GM18909 (cell line): ENCODE measurements around the gene PRXL2B.

ENCODE experiments used
- ATAC-seq: cut with Tn5 transposase; IDR thresholded peaks from one replicate; pipeline ENCODE4 v1.9.1; 2021; ENCODE audit warnings: mild to moderate bottlenecking; ENCODE audit not compliant: unreplicated experiment, poor library complexity

Gene PRXL2B, protein sequence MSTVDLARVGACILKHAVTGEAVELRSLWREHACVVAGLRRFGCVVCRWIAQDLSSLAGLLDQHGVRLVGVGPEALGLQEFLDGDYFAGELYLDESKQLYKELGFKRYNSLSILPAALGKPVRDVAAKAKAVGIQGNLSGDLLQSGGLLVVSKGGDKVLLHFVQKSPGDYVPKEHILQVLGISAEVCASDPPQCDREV

DNA sequence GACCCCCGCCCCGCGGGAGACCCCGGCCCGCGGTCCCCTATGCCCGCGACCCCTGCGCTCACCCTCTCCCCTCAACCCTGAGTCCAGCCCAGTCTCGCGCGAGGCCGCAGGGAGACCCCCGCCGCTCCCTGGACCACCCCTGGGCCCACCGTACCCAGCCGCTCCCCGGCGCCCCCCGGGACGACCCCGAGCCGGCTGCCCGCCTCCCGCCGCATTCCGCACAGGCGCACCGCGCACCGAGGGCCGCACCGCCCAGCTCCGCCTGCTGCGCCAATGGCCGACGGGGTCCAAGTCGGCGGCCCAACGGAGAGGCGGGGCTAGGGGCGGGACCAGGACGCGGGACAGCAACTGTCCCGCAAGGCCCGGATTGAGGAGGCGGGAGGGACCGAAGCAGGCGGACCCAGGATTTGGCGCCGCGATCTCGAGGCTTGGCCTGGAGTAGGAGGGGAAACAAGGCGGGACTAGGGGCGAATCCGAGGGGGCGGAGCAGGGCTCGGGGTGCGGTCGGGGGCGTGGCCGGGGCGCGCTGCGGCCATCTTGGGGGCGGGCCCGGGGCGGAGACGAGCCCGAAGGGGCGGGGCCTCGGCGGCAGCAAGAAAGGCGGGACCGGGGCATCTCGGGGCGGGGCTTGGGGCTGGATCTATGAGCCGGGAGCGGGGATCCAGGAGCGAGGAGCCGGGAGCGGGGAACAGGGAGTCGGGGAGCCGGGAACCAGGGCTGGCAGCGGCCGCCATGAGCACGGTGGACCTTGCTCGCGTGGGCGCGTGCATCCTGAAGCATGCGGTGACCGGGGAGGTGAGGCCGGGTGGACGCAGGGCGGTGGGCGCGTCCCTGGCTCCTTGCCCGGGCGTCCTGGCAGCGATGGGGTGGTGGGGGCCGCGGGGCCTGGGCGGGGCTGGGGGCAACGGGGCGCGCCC, at the start of gene PRXL2B:
PRXL2B (plus strand) TSS at position 624 of the 917 bp plus-strand sequence; CDS start at position 733, 109 bp downstream.
- ATAC-seq, result peak; percentile 65

DNA sequence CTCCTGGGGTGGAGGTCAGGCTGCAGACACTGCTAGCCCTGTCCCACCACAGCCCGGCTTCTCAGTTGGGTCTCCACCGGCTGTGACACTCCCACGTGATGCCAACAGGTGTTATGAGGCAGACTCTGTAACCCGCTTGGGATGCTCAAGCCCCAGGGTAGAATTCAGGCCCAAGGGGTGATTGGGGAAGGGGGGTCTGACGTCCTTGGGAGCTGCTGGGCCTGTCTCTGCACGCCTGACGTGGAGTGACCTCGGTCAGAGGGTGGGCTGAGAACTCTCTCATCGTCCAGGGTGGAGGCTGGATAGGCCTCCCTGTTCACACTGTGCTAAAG, 48.8 kb upstream of the PRXL2B start:
- no peak for ATAC-seq

DNA sequence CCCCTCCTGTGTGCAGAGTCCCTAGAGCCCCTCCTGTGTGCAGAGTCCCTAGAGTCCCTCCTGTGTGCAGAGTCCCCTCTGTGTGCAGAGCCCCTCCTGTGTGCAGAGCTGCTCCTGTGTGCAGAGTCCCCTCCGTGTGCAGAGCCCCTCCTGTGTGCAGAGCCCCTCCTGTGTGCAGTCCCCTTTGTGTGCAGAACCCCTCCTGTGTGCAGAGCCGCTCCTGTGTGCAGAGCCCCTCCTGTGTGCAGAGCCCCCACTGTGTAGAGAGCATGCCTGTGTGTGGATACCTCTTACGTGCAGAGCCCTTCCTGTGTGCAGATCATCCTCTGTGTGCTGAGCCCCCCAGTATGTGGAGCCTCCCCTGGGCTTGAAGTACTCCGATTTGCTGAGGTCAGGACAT, 48.2 kb upstream of the PRXL2B start:
- ATAC-seq, result no peak

DNA sequence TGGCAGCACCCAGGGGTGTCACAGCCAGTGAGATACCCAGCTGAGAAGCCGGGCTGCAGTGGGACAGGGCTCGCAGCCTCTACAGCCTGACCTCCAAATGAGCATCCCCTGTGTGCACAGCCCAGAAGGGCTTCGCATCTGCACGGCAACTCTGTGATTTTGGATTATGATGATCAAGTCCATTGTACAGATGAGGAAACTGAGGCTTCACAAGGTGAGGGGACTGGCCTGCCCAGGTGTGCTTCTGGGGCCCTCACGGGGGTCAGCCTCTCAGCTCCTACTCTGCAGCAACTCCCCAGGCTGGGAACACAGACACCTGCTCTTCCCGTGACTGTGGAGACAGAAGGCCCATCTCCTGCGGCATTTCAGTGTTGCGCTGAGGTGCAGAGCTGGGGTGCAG, 47.7 kb upstream of the PRXL2B start:
- no peak for ATAC-seq

DNA sequence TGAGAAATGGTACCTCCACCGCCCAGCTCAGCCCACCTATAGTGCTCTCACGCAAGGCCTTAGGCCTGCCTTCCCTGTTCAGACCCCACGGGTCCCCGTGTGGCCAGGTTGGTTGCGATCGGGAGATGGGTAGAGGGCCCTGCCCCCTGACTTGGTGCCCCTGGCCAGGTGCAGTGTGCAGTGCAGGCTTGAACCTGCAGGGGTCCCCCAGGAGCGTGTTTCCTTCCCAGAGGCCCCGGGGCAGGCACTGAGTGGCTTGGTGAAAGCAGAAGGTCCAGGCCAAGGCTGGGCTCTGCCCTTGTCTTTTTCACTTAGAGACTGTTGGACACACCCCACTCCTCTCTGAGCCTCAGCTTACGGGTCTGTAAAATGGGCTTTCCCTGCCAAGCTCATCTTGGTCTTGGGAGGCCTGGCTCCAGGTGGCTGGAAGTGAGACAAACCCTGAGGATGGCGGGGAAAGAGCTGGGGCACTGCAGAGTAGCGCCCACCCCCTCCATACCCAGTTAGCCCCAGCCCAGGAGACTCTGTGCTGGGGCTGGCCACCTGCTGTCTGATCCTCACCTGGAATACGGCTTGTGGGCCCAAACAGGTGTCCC, 47.2 kb upstream of the PRXL2B start:
- no peak for ATAC-seq

DNA sequence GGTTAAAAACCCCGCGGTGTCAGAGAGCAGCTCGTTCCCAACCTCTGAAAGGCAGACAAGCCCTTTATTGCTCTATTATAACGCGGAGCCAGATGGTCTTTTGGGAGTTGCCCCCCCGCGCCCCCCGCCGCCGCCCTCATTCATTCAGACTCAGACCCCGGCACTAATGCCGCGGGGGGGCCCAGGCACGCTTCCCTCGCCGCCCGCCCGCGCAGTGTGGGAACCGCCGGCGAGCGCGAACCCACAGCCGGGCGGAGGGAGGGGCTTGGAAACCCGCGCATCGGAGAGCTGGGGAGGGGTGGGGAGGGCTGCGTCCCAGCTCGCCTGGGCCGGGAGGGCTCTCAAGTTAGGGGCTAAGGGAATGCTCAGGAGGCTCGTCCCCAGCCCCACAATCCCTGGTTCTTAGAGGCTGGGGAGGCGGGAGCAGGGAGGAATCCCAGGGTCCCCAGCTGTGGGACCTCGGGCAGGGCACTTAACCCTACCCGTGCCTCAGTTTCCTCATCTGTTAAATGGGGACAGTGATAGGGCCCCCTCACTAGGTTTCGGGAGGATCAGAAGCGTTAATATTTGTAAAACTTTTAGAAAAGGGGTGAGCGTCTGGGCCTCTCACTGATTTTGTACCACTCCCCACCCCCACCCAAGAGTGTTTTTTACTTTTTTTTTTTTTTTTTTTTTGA, 45.6 kb upstream of the PRXL2B start:
- ATAC-seq, result no peak

DNA sequence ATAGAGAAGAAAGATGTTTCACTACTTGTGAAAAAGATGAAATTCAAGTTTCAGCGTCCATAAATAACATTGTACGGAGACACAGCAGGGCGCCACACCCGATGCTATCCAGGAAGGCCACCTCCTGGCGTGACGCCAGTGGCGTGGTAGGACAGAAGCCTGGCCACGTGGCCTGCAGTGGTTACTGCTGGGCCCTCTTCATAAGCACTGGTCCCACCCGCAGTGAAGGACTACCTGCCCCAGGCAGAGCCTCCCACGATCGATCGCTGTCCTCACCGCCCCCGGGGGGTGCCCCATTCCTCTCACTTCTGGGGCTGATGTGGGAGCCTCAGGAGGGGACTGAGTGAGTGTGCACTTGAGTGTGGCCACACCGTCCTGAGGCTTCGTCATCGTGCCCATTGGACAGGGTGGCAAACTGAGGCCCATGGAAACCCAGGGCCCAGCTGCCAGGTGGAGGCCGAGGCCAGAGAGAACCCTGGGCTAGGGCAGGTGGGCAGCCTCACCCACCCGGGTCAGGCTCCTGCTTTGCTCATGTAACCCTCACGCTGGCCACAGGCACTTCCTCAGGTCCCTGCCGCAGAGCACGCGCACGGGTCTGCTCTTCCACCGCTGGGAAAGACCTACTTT, 44.8 kb upstream of the PRXL2B start:
- ATAC-seq, result no peak

DNA sequence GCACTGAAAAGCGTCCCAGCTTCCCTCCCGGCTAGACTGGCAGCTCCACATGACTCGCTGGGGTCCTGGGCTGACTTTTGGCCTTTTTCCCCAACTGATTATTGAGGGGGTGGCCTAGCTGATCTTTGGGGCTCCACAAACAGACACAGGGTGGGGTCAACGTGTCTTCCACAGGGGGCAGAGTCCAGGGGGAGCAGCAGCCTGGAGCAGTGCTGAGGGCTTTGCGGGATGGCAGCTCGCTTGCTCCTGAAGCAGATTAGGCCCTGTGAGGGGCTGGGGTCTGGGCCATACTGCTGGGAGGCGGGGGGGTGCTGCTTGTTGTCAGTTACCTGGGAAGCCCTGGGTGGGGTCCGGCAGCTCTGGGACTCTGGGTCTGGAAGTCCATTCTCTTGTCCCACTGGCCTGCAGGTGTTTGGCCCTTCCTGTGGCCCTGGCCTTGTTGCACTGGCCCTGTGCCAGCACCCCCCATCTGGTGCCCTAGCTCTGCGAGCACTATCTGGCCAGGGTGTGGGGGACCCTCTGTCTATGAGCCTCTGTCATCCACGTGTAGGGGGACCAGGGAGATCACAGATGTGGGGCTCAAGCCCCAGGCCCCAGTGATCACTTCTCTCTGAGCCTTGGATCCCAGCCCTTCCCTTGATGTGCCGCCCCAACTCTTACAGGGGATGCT, 44.2 kb upstream of the PRXL2B start:
- ATAC-seq, result no peak

DNA sequence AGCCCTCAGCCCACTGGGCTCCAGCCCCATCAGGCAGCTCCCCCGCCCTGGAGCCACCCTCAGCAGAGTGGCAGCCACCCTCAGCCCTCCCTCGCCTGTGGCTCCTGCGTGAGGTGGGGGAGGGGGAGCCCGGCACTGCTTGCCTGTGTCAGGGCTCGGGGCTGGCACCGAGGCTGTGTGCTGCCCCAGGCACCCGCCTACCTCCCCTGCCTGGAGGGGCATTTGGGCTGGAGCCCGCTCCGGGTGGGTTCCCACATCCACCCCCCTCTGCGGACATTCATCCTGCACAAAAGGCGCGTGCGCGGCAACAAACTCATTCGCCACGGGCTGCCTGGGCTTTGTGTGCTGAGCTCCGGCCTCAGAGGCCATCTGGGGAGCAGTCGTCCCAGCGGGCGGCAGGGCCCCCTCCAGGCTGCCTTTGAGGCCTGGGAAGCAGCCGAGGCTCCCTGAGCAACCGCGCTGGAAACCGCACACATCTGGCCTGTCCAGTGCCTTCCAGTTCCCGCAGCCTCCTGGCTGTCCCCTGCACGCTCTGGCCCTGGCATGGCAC, 43.0 kb upstream of the PRXL2B start:
- no peak for ATAC-seq

DNA sequence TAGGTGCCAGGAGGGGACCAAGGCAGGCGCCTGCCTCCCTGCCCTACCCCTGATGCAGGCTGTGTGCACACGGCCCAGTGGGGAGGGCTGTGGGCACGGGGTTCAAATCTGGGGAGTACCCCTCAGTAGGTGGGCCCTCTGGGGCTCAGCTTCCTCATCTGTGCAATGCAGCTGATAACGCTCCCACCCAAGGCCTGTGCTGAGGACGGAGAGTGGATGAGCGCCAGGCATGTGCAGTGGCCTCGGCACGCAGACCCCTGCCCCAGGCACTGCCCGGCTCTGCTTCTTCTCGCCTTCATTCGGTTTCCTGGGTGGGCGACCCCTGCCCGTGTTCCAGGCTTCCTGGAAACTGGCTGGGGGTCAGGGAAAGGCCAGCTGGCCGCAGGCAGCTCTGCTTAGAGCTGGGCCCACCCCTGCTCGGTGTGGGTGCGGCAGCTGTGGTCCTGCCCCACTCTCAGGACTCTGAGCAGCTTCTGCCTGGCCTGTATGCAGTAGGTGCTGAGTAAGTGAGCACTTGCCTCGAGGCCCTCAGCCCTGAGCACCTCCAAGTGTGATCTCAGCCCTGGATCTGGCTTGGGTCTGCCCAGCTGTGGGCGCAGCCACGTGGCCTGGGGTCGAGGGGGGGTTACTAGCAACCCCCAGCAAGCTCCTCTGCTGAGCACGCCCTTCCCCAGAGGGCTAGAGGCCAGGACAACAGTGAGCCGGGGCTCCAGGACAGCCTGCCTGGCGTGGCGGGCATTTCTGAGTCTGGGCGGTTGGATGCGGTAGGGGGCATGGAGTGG, 42.3 kb upstream of the PRXL2B start:
- no peak for ATAC-seq

DNA sequence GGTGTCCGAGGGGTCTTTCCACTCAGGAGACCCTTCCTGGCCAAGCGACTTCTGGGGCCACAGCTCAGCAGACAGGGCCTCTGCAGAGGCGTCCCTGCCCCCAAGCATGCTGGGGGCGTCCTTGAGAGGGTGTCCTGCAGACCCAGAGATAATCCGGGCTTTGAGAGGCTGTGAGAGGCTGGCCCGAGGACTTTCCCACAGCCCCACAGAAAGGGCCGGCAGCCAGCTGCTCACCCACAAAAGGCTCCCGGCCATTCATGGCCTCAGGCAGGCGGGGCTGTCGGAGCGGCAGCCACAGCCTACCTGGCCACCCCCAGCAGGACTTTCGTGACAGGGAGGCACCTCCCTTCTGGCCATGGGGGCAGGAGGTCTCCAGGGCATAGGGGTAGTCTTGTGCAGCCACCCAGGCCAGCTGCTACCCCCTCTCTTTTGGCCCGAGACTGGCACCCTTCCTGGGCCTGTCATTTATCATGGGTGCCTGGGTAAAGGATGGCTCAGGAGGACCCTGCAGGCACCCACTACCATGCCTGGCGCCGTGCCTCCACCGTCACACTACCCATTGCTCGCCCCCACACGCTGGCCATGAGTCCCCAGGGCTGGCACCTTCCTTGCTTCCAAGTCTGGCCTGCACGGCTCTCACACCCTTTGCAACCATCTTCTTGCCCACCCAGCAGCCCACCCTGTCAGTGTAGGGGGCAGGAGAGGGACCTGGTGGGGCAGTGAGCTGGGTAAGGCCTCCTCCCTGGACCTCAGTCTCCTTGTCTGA, 41.5 kb upstream of the PRXL2B start:
- no peak for ATAC-seq

DNA sequence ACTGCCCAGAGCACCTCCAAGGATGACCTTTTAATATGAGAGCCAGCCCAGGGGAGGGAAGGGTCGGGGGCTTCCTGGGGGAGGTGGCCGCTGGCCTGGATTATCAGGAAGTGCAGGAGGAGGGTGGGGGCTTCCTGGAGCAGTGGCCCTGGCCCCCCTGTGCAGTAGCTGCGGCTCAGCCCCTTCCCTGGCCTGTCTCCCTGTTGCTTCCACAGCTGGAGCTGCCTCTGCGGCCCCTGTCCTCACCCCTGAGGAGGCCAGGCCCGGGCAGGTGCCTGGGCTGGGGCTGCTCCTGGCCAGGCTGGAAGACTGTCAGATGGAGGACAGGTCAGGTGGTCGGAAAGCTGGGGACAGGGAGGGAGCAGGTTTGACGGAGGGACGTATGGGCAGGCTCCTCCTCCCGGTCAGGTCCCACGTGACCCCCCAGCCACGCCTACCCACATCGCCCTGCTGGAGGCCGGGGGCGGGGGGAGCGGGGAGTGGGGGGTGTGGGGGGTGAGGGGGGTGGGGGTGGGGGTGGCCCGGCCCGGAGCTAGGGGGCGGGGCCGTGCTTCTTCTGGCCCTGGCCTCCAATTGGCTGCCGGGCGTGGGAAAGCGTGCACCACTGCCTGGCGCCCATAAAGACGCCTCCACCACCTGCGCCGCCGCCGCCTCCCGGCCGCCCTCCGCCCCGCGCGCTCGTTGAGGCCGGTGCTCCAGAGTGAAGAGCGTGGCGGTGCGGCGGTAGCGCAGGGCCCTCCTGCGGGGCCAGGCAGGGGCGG, 40.6 kb upstream of the PRXL2B start:
- ATAC-seq, result peak; percentile 40

DNA sequence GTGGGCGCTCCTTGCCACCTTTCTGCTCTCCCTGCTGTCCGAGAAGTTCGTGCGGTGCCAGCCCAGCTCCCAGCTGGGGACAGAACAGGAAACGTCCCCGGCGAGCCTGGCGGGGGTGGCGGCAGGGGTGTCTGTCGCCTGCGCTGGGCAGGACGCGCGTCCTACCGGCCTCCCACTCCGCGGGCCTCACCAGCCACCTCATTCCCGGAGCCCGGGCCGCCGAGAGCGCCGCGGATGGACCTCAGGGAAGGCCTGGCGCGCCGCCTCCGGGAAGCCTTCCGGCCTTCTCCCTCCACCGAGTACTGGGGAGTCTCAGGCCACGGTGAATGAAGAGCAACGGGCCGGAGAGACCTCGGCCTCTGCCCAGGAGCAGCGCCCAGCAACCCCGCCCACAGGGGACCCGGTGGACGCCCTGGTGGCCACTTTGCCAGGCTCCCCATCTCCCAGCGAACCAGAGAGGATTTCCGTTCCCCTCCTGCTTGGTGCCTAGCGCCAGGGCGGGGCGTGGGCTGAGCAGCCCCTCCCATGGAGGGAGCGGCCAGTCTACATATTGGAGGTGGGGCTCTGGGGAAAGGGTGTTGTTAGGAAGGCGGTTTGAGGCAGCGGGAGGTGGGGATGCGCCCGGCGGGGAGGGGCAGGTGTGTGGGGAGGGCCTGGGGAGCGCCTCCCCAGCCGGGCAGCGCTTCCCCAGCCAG, 39.9 kb upstream of the PRXL2B start:
- ATAC-seq, result peak; percentile 33

DNA sequence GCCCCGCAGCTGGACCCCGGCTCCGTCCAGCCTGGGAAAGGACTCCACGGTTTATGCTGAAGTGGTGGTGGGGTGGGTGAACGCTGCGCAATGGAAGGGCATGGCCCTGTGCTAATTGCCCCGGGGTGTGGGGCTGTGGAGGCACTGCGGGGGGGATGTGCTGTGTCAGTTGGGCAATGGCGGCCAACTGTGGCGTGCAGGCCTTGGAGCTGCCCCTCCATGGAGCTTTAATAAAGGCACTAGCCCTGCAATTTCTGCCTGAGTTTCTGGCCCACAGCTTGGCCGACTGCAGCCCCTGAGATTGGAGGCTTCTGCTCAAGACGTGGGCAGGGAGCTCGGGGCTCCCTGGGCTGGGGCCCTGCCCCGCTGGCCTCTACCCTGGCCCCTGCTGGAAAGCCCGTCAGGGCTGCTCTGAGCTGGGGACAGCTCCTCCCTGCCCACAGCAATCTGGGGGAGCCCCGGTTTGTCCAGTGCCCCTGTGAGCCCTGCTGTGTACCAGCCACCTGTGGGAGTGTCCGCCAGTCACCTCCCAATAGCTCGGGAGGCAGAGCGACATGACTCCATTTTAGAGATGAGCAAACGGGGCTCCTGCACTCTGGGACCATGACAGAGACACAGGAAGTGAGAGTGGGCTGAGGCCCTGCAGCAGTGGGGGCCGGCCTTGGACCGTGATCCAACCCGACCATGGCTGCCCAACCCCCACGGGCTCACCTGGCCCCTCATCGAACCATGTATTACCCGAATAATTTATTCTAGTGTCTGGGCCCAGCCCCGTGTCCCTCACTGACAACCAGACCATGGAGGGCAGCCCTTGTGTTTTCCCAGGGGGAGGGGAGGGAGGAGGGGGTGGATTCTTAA, 39.1 kb upstream of the PRXL2B start:
- ATAC-seq, result peak; percentile 9

DNA sequence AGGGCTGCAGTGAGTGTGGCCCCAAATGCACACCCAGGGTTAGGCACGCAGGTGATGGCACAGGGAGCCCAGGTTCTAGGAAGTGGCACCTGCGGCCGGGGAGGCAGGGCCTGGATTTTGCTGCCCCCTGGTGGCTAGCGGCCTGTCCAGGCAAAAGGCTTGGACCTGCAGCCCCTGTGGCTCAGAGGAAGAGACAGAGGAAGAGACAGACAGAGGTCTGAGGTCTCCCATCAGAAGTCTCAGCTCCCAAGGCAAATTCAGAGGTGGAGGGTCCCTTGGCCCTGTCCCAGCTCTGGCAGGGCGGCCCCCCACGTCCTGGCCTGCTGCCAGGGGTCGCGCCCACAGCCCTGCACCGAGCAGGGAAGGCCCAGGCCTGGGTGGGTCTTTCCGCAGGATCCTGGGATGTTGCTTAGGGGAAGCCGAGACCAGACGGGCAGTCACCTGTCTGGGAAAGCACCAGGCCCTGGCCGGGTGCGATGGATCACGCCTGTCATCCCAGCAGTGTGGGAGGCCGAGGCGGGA, 38.4 kb upstream of the PRXL2B start:
- ATAC-seq, result peak; percentile 25
